MV-4-11 (cell line): Measurements from ENCODE around the gene CCSER1.

Experiments
- DNase-seq: peaks from one replicate; lab custom pipeline; 2025; lab: John Stamatoyannopoulos, UW

The CCSER1 gene

DNA sequence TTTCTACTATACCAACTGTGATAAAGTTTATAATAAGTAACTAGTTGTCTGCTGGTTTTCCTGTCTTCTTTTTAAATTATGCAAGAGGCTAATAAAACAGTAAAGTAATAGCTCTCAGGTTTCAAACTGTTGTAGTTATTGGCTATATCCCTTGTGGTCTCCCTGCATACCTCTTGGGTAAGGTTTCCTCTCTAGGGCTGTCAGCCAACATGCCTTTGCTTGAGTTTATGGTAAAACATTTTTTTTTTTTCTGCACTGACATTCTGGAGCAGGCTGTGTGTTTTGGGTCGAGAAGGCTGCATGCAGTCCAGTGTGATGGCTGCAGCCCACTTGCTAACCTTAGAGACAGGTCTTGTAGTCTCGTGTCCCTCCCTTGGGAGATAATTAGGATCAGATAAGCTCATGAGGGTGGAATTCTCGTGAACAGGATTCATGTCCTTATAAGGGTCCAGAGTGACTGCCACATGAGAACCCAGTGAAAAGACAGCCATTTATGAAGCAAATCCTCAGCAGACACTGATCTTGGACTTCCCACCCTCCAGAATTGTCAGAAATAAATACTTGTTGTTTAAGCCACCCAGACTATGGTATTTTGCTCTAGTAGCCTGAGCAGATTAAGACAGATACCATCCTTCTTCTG is 831.2 kb downstream of the CCSER1 start:
- DNase-seq: no peak

- no peak for DNase-seq
These were observed 833.2 kb downstream of the CCSER1 start for GRCh38 chr4:90960433-90960832.

GRCh38 chr4:90960840-90961239 is 833.6 kb downstream of the CCSER1 start:
- DNase-seq: no peak

DNA sequence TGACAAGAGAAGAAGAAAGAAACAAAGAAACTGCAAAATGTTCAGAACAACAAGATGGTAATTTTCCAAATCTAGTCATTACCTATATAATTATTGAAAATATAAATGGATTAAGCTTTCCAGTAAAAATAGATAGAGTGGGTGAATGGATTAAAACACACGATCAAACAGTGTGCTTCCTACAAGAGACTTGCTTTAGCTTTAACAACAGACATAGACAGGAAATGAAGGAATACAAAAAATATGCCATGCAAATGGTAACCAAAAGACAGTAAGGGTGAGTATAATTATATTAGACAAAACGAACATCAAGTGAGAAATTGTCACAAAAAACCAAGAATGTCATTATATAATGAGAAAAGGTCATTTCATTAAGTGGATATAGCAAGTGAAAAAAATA is 842.8 kb downstream of the CCSER1 start:
- no peak for DNase-seq

- DNase-seq: no peak
These were observed 850.5 kb downstream of the CCSER1 start for GRCh38 chr4:90977726-90978125.

- no peak for DNase-seq
These were observed 852.4 kb downstream of the CCSER1 start for GRCh38 chr4:90979556-90979955.

DNA sequence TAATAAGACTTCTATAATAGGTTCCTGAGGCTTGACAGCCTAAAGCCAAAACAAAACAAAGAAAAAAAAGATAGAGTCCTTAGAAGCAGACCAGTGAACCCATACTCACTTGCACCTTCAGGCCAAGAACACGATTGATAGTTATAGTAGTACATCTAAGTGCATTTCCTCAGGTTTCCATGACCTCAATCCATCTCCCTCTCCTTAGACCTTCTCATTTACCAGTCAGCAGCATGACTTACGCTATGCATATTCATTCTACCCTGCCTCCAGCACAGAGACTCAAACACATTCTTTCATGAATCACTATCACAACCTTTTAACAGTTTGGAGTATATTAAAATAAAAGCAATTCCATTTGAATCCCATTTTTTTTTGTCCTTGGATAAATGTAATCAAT is 855.6 kb downstream of the CCSER1 start:
- DNase-seq: no peak

DNA sequence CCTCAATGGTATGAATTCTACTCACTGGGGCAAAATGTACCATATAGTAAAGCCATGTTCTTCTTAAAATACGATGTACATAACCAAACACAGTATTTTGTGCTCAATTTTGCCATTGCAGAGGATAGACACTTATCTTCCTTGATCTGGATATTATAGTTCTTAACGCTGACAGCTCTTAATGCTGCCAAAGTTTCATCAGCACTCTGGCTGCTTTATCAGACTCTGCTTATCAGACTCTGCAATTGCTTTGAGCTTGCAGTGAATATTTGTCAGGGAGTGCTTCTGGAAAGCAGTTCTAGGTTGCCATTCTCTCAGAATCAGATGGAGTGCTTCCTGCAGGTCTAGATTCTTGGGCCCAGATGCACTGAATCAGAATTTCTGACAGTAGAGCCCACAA is 863.1 kb downstream of the CCSER1 start:
- DNase-seq: no peak

DNA sequence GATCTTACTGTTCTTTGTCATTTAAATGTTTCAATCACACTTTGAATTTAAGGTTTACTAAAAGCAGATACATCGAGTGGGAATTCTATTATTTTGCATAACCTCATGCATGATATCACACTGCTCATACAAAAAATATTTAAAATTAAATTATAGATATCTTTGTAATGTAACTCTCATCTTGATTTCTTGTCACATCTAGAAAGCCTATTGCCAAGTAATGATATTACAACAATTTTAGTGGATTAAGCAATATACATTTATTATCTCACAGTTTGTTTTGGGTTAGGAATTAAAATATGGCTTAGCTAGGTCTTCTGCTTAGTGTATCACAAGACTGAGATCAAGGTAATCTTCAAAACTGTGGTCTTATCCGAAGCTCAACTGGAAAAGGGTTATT is 865.0 kb downstream of the CCSER1 start:
- no peak for DNase-seq

GRCh38 chr4:90994851-90995574 is 867.8 kb downstream of the CCSER1 start:
- DNase-seq: no peak

DNA sequence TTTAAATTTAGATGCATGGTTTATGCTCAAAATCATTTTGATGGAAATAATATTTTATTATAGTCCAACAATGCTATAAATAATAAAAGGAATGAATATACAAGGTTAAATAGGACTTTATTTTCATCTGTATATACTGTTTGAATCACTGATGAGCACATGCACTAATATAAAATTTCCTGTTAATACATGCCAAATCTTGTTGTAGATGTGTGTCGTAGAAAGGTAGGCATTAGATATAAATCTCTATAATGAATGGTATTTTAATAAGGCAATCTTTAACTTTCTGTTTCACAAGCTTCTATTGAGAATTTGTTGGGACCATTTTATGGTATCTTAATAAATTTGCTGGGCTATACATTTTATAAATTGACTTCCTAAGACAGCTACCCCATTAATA is 868.8 kb downstream of the CCSER1 start:
- DNase-seq: no peak

DNA sequence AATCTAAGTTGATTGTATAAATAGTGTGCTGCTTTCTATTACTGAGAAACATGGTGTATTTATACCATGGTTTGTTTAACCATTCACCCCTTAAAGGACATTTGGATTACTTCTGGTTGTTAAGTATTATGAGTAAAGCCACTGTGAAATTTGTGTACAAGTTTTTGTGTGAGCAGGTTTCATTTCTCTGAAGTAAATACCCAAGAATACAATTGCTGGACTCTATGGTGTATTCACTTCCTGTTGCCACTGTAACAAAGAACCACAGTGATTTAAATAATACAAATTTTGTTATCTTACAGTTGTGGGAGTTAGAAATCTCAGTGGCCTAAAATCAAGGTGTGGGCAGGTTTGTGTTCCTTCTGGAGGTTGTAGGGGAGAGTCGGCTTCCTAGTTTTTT is 869.6 kb downstream of the CCSER1 start:
- no peak for DNase-seq

DNA sequence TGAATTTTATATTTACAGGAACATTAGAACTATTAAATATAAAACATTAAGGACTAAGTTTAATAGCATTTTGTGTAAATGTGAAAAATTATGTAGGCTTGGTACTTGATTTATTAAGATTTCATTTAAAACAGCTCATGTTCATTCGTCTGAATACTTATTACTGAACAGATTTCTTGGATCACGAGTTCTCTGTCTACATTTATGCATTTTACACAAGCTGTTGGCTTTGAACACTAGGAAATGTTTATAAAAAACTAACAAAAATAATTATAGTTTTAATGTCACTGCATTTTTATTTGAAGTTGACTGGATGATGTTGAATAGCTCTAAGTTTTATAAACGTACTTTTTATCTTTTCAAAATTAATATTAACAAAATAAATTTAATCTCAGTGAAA is 888.7 kb downstream of the CCSER1 start:
- DNase-seq: no peak

DNA sequence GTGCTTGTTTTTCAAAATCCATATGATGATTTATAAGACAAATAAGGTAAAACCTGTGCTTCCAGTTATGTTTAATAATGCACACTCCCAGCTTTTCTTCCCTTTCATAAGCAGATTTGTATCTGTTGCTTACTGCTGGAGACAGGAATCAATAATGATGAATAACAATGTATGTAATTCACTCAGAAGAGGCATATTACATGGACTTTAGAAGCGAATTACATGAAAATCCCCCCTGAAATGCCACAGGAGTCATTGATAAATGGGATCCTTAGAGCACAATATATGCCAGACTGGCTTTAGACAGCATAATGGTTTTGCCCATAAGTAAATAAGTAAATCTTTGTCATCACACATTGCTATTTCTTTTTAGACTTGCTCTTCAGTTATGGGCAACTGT is 892.3 kb downstream of the CCSER1 start:
- no peak for DNase-seq

DNA sequence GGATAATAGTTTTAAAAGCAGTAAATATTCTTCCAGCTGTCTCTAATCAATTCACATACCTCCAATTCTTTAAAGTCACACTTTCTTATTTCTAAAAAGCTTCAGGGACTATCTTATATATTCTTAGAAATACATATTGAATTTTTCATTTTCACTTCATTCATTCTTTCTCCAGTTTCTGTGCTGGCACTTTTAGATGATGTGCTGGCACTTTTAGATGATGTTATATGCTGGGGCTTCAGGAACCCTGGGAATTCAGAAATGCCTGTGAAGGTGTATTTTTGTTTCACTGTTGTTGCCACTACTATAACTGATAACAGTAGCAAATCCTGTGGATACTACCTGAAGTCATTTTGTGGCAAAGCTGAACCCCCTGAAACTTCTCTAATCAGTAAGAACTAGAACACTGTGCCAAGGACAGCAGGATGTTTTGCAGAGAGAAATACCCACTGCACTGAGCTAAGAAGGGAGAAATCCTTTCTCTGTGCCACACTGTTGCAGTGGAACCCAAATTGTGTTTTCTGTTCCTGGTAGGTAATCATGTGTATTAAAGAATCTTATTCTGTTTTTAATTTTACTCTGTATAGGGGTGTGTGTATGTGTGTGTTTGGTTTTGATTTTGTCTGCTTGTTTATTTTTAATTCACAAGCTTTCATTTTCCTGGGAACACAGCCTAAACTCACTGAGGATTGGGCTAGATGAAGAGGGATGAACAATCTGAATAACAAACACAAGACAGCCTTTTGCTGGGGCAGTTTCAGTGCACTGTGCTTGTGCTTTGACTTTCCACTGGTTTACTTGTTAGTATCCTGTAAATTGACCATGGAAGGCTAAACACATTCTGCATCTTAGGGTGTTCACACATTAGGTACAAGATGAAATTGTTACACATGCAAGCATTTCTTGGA is 898.3 kb downstream of the CCSER1 start:
- DNase-seq: no peak

GRCh38 chr4:91028228-91028627 is 901.0 kb downstream of the CCSER1 start:
- no peak for DNase-seq

DNA sequence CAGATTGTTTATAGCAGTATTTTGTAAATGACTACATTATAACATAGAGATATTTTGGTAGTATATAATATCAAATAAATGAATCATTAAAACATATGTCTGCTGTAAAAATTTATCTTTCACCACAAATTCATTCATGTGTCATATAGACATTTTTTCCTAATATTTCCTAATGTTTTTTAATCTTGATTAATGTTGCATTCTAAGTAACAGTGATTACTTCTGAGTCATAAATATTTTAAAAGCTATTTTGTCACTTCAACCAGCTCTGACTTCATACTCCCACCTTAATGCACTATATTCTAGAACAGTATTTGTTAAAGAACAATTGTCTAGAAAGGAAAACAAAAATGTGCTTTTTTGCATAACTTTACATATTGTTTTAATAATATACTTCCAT is 904.6 kb downstream of the CCSER1 start:
- no peak for DNase-seq

- no peak for DNase-seq
These were observed 905.7 kb downstream of the CCSER1 start for GRCh38 chr4:91032725-91033445.

- no peak for DNase-seq
These were observed 908.1 kb downstream of the CCSER1 start for GRCh38 chr4:91035276-91035675.

- no peak for DNase-seq
These were observed 910.8 kb downstream of the CCSER1 start for GRCh38 chr4:91037951-91038350.

DNA sequence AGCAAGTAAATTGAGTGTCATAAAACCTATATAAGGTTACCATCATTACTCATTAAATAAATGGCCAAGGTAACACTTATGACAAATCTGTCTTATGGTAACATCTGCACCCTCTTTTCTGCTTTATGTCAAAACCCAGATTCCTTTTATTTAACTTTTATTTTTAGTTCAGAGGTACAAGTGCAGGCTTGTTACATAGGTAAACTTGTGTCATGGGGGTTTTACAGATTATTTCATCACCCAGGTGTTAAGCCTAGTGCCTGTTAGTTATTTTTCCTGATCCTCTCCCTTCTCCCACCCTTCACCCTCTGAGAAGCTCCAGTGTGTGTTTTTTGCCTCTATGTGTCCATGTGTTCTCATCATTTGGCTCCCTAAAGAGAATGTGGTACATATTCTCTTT is 930.7 kb downstream of the CCSER1 start:
- DNase-seq: no peak

GRCh38 chr4:91058345-91058744 is 931.2 kb downstream of the CCSER1 start:
- DNase-seq: no peak
